Brain pericyte (primary cell): Measurements from ENCODE around the gene ANAPC10.
A peak's percentile ranks its signal among the peaks of the same experiment; 100 is the strongest.
"Not testable (repeated sequence)": the region's sequence is repeated elsewhere in the genome, so short reads cannot be mapped to it uniquely, and the experiment has no call there.

Source experiments
- DNase-seq: peaks from one replicate; pipeline ENCODE4 v3.0.0-alpha.2; 2012; ENCODE audit warnings: low read depth, low spot score

The ANAPC10 gene, protein sequence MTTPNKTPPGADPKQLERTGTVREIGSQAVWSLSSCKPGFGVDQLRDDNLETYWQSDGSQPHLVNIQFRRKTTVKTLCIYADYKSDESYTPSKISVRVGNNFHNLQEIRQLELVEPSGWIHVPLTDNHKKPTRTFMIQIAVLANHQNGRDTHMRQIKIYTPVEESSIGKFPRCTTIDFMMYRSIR

DNA sequence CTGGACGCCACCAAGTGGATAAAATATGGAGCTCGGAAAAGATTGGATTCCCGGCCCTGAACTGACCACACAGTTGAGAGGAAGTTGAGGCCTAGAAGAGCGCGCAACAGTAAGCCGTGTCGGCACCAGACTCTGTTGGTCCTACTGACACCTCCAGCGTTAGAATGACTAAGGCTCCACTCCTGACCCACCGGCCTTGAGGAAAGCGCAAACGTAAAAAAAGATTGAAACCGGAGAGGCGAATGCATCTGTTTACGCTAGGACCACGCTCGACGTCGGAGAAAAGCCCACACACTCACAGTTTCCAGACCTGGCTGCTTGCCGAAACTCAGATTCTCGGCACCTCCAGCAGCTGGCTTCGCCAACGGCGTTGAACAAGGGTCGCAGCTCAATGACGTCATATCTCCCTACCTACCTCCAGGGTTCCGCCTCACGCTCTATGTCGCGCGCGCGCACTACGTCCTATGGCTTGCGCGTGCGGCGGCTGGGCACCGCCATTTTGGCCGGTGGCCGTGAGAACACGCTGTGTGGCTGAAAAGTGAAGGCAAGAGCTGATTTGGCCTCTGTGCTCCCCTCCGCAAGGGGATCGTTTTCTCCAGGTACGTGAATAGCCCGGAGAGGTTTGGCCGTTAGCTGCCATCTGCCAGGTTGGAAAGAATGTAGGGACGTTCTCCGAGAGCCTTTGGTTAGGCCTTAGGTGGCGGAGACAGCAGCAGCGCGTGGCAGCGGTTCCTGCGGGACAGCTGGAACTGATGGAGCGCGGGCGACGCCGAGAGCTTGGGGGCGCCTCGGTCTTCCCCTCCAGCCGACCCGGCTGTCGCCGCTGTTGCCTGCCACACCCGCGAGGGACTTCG, at the start of gene ANAPC10, which contains the start of gene ABCE1:
Gene ANAPC10 (minus strand): TSS at position 376 of the 854 bp plus-strand sequence. CDS start 2,097 bp downstream, outside the sequence.
Gene ABCE1 (plus strand): TSS at position 491 of the 854 bp plus-strand sequence. CDS start 6,102 bp downstream, outside the sequence.
- peak; percentile 92 for DNase-seq

DNA sequence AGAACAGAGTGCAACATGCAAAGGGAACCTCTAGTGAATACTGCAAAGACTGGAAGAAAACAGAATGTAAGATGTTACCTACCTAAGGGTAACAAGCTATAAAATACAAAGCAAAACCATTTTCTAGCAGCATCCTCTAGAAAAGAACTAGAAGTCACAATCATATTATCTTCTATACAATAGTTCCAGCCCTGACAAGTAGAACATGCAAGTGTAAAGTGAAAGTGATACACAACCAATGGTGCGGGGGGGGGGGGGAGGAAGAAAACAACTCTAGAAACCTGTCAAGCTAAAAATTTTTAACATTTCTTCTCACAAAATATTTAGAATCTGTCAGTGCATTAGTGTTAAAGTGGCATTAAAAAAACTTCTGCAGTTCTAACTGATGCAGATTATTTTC, 38.2 kb upstream of the ANAPC10 start:
- DNase-seq, result not testable (repeated sequence)

DNA sequence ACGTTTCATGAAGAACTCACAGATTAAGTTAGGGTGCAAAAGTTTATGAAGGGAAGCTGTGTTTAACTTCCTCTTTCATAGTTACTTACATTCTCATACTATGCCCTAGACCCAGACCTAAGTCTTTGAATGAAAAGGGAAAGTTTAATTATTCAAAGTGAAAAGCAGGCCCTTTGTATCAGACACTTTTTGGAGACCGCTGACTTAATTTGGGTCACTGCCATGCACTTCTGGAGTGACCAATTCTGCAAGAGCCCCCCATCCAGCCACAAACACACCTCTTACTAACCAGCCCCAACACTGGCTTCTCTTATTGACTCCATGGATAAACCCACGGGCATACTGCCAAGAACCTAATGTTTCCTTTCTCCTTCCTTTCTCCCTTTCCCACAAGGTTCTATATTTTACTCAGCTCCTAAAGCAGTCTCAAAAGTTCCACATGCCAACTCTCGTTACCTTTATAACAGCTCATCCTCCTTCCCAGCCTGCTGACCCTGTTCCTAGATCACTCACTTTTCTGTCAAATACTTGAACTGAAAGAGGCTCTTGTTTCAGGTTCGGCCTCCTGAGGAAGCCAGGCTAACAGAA, 34.6 kb upstream of the ANAPC10 start:
- no peak for DNase-seq

DNA sequence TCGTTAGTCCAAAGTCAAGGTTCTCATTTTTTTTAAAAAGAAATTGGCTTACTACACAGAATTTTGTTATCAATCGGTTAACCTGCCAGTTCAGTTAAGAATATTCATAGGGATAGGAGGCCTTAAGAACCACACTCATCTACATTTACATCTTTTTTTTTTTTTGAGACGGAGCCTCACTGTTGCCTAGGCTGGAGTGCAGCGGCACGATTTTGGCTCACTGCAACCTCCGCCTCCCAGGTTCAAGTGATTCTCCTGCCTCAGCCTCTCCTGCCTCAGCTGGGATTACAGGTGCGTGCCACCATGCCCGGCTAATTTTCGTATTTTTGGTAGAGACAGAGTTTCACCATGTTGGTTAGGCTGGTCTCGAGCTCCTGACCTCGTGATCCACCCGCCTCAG, 33.9 kb upstream of the ANAPC10 start:
- DNase-seq, result no peak

DNA sequence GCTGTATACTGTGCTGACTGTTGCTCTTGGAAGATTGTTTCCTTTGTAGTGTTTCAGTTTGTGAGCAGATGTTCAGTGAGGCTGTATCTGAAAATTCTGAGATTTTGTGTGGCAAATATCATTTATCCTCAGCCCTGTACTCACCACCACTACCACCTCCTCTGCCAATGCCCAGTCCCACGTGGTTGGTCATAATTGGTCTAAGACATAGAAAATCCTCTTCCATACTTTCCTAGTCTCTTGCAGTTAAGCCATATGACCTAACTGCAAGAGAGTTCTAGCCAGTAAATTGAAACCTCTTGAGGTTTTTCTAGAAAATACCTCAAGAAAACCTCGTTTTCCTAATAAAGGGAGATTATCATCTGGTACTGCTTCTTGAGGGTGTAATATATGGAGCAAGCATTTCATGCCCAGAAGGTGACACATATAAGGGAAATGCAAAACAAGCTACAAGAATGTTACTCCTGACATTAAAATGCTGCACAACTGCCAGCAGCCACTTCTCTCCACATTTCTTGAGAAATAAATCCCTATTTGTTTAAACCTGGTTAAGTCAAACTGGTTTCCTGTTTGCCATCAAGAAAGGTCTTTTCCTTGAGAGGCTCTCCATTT, 32.9 kb upstream of the ANAPC10 start:
- DNase-seq, result no peak

DNA sequence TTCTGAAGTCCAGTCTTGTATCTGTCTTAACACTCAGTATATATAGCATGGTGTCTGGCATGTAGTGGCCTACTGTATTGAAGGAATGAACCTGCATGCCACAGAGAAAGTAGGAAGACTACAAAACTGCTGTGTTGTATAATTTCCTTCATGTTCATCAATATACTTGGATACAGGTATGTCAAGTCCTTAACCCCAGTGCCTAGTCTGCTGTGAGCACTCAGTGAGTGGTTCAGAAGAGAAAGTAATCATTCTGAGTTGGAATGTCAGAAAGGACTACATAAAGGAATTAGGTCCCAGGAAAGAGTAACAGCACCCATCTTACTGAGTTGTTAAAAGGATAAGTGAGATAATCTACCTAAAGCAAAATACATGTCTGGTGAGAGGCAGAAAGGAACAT, 32.1 kb upstream of the ANAPC10 start:
- no peak for DNase-seq

DNA sequence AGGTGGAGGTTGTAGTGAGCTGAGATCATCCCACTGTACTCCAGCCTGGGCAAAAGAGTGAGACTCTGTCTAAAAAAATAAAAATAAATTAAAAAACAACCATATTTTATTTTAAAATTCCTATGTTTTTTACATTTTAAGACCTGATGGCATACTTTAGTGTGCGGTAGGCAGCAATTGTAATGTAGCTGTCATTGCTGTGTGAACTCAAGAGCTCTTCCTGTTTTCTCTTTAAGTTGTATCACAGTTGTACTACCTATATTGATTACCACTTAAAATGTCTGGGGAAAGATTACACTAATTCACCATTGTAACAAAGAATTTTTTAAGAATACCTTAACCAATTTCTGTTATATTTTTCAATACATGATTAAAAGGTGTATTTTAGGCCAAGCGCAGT, 27.4 kb upstream of the ANAPC10 start:
- no peak for DNase-seq

DNA sequence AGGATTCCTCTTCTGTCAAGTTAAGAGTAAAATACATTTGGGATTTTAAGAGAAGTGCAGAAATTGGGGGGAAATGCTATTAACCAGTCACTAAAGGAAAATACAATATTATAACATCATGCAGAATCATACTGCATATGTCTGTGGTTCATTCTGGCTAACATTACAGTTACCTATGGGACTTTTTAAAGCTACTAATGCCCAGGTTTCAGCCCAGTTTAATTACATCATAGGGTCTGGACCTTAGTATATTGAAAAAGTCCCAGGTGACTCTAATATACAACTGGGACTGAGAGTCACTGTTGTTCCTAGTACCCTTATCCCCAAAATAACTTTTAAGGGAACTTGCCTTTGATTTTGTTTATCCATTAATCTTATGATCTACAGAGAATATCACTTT, 10.1 kb upstream of the ANAPC10 start:
- no peak for DNase-seq

DNA sequence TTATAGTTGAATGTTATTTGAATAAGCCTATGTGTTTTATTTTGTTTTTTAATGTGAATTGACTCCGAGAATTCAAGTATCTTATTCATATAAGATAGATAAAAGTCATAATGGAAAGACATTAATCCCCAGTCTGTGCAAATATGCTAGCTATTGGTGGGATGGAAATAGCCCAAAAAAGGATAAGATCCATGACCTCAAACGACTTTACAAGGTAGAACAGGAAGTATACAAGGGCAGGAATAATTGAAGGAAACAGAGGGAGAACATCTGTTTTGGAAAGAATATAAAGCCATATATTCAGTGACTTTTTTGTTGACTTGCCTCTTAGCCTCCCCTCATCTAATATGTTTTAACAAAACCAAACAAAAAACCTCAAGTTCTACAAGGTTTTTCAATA, 9.1 kb upstream of the ANAPC10 start:
- no peak for DNase-seq

DNA sequence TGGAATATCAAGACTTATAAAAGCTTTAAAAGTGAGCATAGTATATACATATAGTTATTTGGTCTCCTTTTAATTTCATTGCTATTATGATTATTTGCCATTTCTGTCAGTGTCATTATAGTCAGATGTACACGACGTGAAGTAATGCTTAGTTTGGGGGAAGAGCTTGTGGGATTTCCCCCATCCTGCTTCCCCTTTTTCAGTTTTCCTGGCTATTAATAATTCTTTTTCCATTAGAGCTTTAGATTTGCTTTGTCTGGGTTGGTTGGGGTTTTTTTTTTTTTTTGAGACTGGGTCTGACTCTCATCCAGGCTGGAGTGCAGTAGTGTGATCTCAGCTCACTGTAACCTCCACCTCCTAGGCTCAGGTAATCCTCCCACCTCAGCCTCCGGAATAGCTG, 5.5 kb upstream of the ANAPC10 start:
- no peak for DNase-seq

DNA sequence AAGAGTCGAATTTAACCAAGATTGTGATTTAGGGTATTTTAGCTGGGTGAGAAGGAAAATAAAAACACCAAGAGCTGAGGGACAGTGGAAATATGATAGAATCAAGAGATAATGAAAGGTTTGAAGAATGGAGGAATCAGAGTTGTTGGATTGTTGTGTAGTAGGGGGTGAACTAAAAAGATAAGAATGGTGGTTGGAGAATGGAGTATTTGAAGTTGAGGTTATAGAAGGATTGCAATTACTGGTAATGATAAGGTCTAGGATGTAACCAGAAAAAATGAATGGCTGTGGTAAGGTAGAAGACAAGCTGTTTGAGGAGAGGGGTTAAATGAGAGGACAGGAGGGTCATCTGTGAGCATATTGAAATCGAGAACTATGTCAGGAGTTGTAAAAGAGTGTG, 4.6 kb upstream of the ANAPC10 start:
- no peak for DNase-seq

DNA sequence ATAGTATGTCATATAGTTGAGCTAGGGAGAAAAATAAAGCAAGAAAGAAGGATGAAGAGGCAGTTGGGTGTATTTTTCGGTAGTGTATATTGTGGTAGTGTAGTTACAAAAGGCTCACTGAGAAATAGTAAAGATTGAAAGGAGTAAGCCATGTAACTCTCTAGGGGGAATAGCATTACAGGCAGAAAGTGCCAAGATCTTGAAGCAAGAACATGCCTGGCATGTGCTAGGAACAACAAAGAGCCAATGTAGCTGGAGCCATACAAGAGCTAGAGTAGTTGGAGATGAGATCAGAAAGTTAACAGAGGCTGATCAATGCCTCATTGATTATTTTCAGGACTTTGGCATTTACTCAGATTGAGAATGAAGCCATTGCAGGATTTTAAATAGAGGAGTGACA, 3.1 kb upstream of the ANAPC10 start:
- no peak for DNase-seq

DNA sequence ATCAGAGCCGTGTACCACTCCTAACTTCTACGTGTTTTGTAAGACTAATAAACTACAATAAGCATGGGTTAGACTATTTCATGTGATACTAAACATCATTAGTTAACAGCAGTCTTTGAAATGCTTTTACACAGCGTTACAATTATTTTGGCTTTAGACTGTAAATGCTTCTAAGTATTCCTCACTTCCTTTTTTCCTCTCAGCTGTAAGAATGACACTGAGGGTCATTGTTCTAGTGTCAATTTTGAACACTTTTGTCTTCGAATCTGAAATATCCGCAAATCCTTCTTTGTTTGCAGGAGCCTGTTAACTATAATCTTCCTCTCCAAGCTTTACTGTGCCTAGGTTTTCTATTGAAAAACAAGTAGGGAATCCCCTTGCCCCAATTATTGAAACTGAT, 1.7 kb upstream of the ANAPC10 start:
- DNase-seq, result no peak

DNA sequence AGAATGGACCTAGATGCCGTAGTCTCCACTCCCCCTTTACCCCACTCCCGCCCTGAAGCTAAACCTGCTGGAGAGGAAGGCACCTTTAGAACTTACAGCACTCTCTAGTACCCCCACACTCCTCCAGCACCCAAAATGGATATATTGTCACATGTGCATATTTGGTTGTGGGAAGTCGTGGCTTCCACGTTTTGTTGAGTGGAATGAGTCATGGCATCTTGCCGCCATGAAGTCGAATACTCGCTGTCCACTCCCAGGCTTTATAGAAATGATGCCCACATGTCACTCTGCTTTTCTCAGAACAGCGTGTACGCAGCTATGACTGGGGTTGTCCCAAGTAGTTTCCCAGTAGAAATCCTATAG, 660 bp upstream of the ANAPC10 start:
- DNase-seq, result peak; percentile 10

DNA sequence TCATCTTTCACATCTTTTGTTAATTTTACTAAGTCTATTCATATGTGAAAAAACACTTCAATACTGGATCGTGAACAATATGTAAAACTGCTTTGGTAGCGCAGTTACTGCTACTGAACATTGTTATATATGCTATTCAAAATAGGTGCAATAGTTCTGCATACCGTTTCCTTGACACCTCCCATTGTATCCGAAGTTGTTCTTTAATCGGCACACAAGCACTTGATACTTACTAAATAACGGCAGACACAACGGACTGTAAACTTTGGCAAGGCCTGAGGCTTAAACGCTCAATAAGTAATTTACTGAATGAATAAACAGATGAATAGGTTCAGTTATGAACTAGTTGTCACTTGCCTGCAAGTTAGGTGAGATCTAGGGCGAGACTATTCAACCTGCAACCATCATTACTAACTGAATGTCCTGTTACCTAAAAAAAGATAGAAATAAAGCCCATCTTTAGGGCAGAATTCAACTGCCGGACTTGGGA, 620 bp downstream of the ANAPC10 start:
- DNase-seq, result peak; percentile 8

DNA sequence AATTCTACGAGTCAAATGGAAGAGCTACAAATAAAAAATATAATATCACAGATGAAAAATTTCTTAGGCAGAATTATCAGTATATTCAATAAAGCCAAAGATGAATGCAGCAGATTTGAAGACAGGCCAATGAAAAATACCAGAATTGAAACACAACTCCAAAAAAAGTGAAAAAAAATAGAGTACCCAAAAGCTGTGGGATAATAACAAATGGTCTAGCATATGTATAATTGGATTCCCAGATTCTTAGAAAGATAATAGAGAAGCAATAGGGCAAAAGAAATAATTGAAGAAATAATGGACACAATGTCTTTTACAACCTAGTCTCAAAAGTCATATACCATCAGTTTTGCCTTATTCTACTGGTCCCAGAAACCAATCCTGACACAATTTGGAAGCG, 4.4 kb downstream of the ANAPC10 start:
- DNase-seq, result no peak

DNA sequence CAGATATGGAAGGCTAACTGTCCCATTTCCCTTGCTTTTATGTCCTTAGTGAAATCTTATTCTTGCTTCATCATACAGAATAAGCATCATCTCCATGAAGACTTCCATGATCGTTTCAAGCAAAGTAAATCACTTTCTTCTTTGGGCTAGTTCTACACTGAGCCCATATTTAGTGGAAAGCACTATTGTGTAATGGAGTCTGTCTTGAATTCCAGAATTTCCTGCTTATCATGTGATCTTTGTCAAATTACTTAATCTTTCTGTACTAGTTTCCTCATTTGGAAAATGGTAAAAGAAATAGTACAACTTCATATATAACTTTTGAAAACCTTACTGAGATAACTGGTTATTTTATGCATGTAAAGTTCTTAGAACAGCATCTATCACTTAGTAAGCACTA, 7.6 kb downstream of the ANAPC10 start:
- DNase-seq, result no peak

DNA sequence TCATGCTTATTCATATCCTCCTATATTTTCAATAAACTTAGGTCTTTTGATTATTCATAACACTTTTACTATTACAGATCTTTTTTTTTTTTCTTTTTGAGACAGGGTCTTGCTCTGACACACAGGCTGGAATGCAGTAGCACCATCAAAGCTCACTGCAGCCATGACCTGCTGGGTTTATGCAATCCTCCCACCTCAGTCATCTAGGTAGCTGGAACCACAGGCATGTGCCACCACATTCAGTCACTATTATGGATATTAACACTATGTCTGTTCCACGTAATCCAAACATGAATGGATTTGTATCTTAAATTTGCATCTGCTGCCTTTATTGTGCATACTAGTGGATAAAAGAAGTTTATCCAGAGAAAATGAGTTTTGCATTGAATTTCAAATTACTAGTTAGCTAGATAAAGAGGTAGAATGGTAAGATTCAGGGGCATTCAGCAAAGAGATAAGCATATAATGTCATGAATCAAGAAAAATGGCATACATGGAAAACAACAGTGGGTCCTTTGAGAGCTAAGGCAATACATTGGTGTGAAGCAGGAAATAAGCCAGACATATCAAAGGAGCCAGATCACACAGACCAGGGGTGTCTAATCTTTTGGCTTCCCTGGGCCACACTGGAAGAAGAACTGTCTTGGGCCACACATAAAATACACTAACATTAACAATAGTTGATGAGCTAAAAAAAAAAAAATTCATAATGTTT, 13.9 kb downstream of the ANAPC10 start:
- DNase-seq, result no peak

DNA sequence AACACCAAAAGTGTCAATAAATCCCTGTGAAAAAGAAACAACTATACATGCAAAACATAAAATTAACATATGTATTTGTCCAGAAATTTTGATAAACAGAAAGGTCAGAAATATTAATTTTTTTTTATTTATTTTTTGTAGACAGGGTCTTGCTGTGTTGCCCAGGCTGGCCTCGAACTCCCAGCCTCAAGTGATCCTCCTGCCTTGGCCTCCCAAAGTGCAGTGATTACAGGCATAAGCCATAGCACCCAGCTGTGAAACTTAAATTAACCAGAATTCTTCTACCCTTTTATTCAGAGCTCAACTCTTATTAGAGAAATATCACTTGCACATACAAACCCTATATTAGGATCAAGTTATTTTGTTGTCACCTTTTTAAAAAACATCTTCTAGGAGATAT, 16.2 kb downstream of the ANAPC10 start:
- no peak for DNase-seq

DNA sequence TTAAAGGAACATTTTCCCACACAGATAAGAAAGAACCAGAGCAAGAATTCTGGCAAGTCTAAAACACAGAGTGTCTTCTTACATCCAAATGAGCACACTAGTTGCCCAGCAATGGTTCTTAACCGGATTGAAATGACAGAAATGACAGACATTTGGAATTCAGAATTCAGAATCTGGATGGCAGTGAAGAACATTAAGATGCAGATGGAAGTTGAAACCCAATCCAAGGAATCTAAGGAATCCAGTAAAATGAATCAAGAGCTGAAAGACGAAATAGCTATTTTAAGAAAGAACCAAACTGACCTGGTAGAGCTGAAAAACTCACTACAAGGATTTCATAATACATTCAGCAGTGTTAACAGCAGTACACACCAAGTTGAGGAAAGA, 21.5 kb downstream of the ANAPC10 start:
- DNase-seq, result no peak

DNA sequence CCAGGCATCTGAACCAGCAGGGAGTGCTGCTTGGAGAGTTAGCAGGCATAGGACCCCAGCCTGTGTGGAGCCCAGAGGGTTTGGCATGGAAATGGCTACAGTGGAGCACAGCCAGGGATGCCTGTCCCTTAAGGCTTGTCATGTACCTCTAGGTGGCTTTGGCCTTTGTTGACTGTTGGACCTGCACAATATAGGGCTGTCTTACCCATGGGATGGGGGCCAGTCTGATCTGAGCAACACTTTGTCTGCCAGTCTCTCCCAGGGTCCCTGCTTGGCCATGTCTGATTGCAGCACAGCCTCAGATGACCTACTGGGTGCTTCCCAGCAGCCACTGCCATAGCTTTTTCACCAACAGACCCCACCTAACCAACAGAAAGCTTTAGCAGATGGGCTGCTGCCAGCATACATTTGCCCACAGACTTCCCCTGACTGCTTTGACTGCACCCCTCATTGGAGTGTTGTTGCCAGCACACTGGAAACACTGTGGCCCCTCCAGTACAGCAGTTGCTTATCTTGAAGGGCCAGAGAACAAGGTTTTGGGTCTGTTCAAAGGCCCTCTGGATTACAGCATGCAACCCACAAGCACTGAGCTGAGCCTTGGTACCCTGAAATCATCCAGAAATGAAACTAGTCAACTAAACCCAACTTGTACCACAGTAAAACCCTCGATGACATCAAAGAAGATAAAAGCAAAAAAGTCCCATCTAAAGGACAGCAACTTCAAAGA, 22.1 kb downstream of the ANAPC10 start:
- DNase-seq, result no peak
